ENCODE data around the gene RRN3.
"Not testable (repeated sequence)": the region's sequence is repeated elsewhere in the genome, so short reads cannot be mapped to it uniquely, and the experiment has no call there.

- TF ChIP-seq, protein P1, sequence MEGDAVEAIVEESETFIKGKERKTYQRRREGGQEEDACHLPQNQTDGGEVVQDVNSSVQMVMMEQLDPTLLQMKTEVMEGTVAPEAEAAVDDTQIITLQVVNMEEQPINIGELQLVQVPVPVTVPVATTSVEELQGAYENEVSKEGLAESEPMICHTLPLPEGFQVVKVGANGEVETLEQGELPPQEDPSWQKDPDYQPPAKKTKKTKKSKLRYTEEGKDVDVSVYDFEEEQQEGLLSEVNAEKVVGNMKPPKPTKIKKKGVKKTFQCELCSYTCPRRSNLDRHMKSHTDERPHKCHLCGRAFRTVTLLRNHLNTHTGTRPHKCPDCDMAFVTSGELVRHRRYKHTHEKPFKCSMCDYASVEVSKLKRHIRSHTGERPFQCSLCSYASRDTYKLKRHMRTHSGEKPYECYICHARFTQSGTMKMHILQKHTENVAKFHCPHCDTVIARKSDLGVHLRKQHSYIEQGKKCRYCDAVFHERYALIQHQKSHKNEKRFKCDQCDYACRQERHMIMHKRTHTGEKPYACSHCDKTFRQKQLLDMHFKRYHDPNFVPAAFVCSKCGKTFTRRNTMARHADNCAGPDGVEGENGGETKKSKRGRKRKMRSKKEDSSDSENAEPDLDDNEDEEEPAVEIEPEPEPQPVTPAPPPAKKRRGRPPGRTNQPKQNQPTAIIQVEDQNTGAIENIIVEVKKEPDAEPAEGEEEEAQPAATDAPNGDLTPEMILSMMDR (IDR thresholded peaks at IDR 0.05), result not testable (repeated sequence)
- TF ChIP-seq POLR2A (IDR thresholded peaks at IDR 0.05; ENCODE audit: low read depth), result not testable (repeated sequence)
Measured at GRCh38 chr16:15028801-15029698, 65.0 kb downstream of the RRN3 start.

All from esophagus muscularis mucosa (tissue), 3 donors.